Adrenal gland (tissue), 12 donors: Measurements from ENCODE around the gene FAM200B. TPM values are rescaled to one million over a fixed set of nuclear protein-coding genes. Genes with fewer than 3 reads are reported as not detected.

ENCODE experiments used
- DNase-seq, 7 donors: peaks; one replicate each; pipeline ENCODE4 v3.0.0-alpha.2; 2019 to 2020
- H3K27ac ChIP-seq, 5 donors: fragments of 200-600 bp; sonication (generic) in 4 of 5; 1 replicate in 3 of 5; 2 replicates in 2 of 5; pipeline versions ENCODE4 v1.5.1 to v1.8.0; 2016 to 2020; ENCODE audit warnings: mild to moderate bottlenecking in 1 of 5
- H3K27me3 ChIP-seq: fragments of 200-600 bp; 2 replicates; pipeline ENCODE4 v1.8.0; 2021
- H3K36me3 ChIP-seq, 2 donors: fragments of 200-600 bp; replicated peaks in 1 of 2; 1 replicate in 1 of 2; 2 replicates in 1 of 2; pipeline versions ENCODE4 v1.5.1 to v1.8.0; 2018 to 2022
- H3K4me1 ChIP-seq, 2 donors: fragments of 200-600 bp; replicated peaks in 1 of 2; 1 replicate in 1 of 2; 2 replicates in 1 of 2; pipeline versions ENCODE4 v1.5.1 to v1.8.0; 2018 to 2021
- H3K4me3 ChIP-seq, 4 donors: fragments of 200-600 bp; sonication (generic) in 3 of 4; one replicate each; pipeline ENCODE4 v1.5.1; 2016 to 2018
- H3K9me3 ChIP-seq, 3 donors: fragments of 200-600 bp; sonication (generic) in 1 of 3; replicated peaks in 1 of 3; 1 replicate in 2 of 3; 2 replicates in 1 of 3; pipeline versions ENCODE4 v1.5.1 to v1.8.0; 2016 to 2021
- POLR2A ChIP-seq, 2 donors: fragments of 450-650 bp; IDR thresholded peaks; one replicate each; pipeline ENCODE4 v1.6.1; 2017; ENCODE audit warnings: antibody characterized with exemption in 2 of 2, mild to moderate bottlenecking in 2 of 2, moderate library complexity in 1 of 2
- WGBS, 4 donors: extraction: QIAGEN DNeasy Blood & Tissue Kit in 2 of 4; methylation state at CpG; one replicate each; pipeline versions ENCODE4 v1.1.5 to v1.1.7; 2013 to 2017; 5-methylcytosine and 5-hydroxymethylcytosine counted together
- intact Hi-C, 2 donors: fragments of 100-400 bp; cut with DNase I; formaldehyde crosslinking; loops; one replicate each; pipeline versions ENCODE4 v1.14.1 to v1.15.0; 2022 to 2023
- polyA plus RNA-seq, 3 donors: library from polyadenylated mRNA; stranded (reverse); fragments of 200-250 nt in 2 of 3; fragments of 350-450 nt in 1 of 3; fragmentation: Illumina TruSeq in 1 of 3; extraction: RNeasy Lipid Tissue Mini Kit (QIAGEN cat#74804) in 1 of 3; gene quantifications; one replicate each; pipeline ENCODE4 v1.2.3, GENCODE V29; 2013 to 2014
- total RNA-seq, 9 donors: library from RNA; depleted of rRNA in 4 of 9; stranded (reverse); fragments of >200 nt in 4 of 9; fragments of 120-200 nt in 1 of 9; fragmentation: NEBNext Ultra II Directional in 1 of 9; extraction: Animal tissue kit (Norgen Biotek cat#: 25700) in 1 of 9; gene quantifications; one replicate each; pipeline versions ENCODE4 v1.1.0 to v1.2.4, GENCODE V29; 2013 to 2023
- TF ChIP-seq, protein P1 (sequence below), 6 experiments: fragments of 450-650 bp in 4 of 6; fragments of 200-600 bp in 2 of 6; sonication (generic) in 1 of 6; IDR thresholded peaks; 1 replicate in 5 of 6; 2 replicates in 1 of 6; pipeline versions ENCODE4 v1.5.1 to v1.8.0; 2016 to 2021; ENCODE audit warnings: antibody characterized with exemption in 6 of 6, mild to moderate bottlenecking in 2 of 6, moderate library complexity in 1 of 6
- donor health status: healthy with polysubstance abuse.
- donor health status: Bipolar disorder and iron deficiency.
- donor health status: DM: yes; HTN: yes; CAD: no.
- donor health status: DM: no; HTN: no; CAD: no.
- donor health status: DM: no; HTN: no; CAD: no.
- donor health status: DM: yes; HTN: yes; CAD: no.

Gene FAM200B
- total and polyA plus RNA-seq, 12 donors = 32.0 to 90.3 (median 61.4) TPM

DNA sequence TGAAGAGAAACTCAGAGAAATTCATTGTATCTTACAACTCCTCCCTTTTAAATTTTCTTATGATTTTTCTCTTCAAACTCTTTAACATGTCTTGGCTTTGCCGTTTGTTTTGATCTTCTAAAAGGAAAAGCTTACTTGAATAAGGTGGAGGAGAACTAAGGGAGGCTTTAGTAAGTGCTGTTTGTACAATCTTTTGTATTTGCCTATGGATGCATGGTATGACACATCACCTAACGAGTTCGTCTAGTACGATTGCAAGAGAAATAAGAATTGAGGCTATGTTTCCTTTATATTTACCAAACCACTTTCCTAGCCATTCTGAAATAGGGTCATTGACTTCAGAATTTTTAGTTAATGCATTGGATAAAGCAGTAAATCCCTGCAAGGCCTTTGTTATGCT is 12.8 kb downstream of the FAM200B start:
- Histone ChIP-seq H3K36me3 (no peaks in the 10 kb centered on the region), H3K9me3 (no peaks in the 10 kb centered on the region), H3K4me1 (peaks cover 0 to 17% of the 10 kb centered on the region in 2 donors), H3K4me3 (no peak overlapping the region), H3K27me3 (no peaks in the 10 kb centered on the region), H3K27ac (no peak overlapping the region)
- TF ChIP-seq POLR2A (IDR thresholded peaks at IDR 0.05) = no peak
- TF ChIP-seq, protein P1, sequence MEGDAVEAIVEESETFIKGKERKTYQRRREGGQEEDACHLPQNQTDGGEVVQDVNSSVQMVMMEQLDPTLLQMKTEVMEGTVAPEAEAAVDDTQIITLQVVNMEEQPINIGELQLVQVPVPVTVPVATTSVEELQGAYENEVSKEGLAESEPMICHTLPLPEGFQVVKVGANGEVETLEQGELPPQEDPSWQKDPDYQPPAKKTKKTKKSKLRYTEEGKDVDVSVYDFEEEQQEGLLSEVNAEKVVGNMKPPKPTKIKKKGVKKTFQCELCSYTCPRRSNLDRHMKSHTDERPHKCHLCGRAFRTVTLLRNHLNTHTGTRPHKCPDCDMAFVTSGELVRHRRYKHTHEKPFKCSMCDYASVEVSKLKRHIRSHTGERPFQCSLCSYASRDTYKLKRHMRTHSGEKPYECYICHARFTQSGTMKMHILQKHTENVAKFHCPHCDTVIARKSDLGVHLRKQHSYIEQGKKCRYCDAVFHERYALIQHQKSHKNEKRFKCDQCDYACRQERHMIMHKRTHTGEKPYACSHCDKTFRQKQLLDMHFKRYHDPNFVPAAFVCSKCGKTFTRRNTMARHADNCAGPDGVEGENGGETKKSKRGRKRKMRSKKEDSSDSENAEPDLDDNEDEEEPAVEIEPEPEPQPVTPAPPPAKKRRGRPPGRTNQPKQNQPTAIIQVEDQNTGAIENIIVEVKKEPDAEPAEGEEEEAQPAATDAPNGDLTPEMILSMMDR (IDR thresholded peaks at IDR 0.05) = no peak
- DNase-seq = no peak
- intact Hi-C loops = no loop called here
- WGBS, 4 donors = 87 to 90% (median 89%) methylated on average over 4 of the region's 4 CpGs

DNA sequence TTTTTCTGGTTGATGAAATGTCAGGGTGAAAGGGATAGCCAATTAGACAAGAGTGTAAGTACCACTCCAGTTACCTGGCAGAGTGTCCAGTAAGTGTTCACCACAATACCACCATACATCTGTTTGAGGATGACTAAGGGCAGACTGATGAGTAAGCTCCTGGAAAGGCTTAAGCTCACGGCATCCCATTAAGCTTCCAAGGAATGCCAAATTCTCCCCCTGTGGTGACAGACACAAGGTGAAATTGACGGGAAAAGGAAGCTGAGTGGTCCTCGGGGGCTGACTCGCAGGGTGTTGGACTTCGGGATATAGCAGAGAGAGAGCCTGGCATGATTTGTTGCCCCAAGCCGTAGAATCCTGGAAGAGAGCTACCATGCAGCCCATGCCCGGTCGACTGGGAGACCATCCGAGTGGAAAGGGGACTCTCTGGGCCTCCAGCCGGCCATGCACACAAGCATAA is 13.6 kb downstream of the FAM200B start:
- Histone ChIP-seq H3K4me1 (peaks cover 0 to 10% of the 10 kb centered on the region in 2 donors), H3K9me3 (no peaks in the 10 kb centered on the region), H3K4me3 (no peak overlapping the region), H3K27me3 (no peaks in the 10 kb centered on the region), H3K27ac (no peak overlapping the region), H3K36me3 (no peaks in the 10 kb centered on the region)
- WGBS, 4 donors = 87 to 91% (median 89%) methylated on average over 10 of the region's 10 CpGs
- TF ChIP-seq, protein P1 (IDR thresholded peaks at IDR 0.05) = no peak
- no peak for TF ChIP-seq POLR2A (IDR thresholded peaks at IDR 0.05)
- intact Hi-C loops = no loop called here
- DNase-seq = no peak

DNA sequence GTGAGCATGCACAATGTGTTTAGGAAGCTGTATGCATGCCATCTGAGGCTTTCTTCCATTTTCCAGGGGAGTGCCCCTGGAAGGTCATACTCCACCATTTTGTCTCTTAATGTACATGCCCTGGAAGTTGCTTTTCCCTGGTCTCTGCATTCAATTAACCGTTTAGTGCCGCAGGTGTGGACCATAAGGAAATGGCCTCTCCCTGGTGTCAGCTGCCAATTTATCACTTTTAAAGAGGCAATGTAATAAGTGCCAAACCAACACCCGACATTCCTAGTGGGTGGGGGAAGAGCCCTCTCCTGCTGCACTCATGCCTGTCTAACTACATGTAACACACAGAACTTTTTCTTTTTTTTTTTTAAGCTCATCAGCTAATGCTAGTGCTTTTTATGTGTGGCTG is 14.1 kb downstream of the FAM200B start:
- TF ChIP-seq, protein P1 (IDR thresholded peaks at IDR 0.05) = no peak
- no peak for TF ChIP-seq POLR2A (IDR thresholded peaks at IDR 0.05)
- Histone ChIP-seq H3K9me3 (no peaks in the 10 kb centered on the region), H3K27ac (no peak overlapping the region), H3K4me3 (no peak overlapping the region), H3K27me3 (no peaks in the 10 kb centered on the region), H3K4me1 (peaks cover 0 to 6% of the 10 kb centered on the region in 2 donors), H3K36me3 (no peaks in the 10 kb centered on the region)
- intact Hi-C loops = no loop called here
- 80 to 84% (median 80%) methylated on average over 3 of the region's 3 CpGs for WGBS, 4 donors
- no peak for DNase-seq

DNA sequence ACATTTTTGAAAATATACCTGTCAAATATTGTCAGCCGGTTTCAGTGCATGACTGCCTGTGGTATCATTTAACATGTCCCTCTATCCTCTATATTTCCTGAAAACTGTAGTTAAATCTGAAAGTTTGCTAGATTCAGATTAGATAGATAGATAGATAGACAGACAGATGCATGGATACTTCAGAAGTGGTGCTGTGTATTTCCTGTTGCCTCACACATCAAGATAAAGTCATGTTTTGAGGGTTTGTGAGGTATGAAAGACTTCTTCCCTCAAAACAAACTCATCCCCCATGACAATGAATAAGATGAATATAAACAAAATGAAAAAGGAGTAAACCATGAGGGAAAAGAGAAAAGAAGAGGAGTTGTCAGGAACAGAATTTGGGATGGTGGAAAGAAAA is 15.2 kb downstream of the FAM200B start:
- H3K27ac ChIP-seq = no peak overlapping the region
- no peaks in the 10 kb centered on the region for H3K9me3 ChIP-seq
- no peaks in the 10 kb centered on the region for H3K4me1 ChIP-seq
- 91 to 99% (median 97%) methylated on average over 1 of the region's 1 CpG for WGBS, 4 donors
- TF ChIP-seq POLR2A (IDR thresholded peaks at IDR 0.05) = no peak
- TF ChIP-seq, protein P1 (IDR thresholded peaks at IDR 0.05) = no peak
- H3K4me3 ChIP-seq = no peak overlapping the region
- H3K36me3 ChIP-seq = no peaks in the 10 kb centered on the region
- no peaks in the 10 kb centered on the region for H3K27me3 ChIP-seq
- intact Hi-C loops = no loop called here
- no peak for DNase-seq
